Activated CD8-positive, alpha-beta memory T cell treated with anti-CD3 and anti-CD28 coated beads for 4 hours (primary cell): ENCODE data around the gene SIRT5.
A peak's percentile ranks its signal among the peaks of the same experiment; 100 is the strongest.

ENCODE experiments used
- DNase-seq, 2 donors: peaks; one replicate each; pipeline ENCODE4 v3.0.0-alpha.2; 2020; ENCODE audit warnings: low read depth in 2 of 2

Gene SIRT5

GRCh38 chr6:13589801-13590200 is 15.4 kb downstream of the SIRT5 start:
- DNase-seq = no peak

- no peak for DNase-seq
Measured at GRCh38 chr6:13590574-13591153, 16.3 kb downstream of the SIRT5 start.

GRCh38 chr6:13591205-13591921 is 17.0 kb downstream of the SIRT5 start:
- no peak for DNase-seq

- no peak for DNase-seq
Measured at GRCh38 chr6:13593103-13593502, 18.7 kb downstream of the SIRT5 start.

- no peak for DNase-seq
Measured at GRCh38 chr6:13593720-13594119, 19.3 kb downstream of the SIRT5 start.

GRCh38 chr6:13597073-13597472 is 22.7 kb downstream of the SIRT5 start:
- DNase-seq = no peak

GRCh38 chr6:13600036-13600435 is 25.6 kb downstream of the SIRT5 start:
- no peak for DNase-seq

GRCh38 chr6:13604135-13604534 is 29.7 kb downstream of the SIRT5 start:
- no peak for DNase-seq

GRCh38 chr6:13604546-13605416 is 30.4 kb downstream of the SIRT5 start:
- DNase-seq = no peak

GRCh38 chr6:13605634-13606033 is 31.2 kb downstream of the SIRT5 start:
- DNase-seq = no peak

GRCh38 chr6:13611715-13612114 is 37.3 kb downstream of the SIRT5 start:
- no peak for DNase-seq

GRCh38 chr6:13613029-13613594 is 38.7 kb downstream of the SIRT5 start:
- DNase-seq = no peak

GRCh38 chr6:13614126-13614925 is 39.9 kb downstream of the SIRT5 start:
- no peak for DNase-seq

- DNase-seq = peak; percentile 96 to 99
Measured at GRCh38 chr6:13614926-13615791, 40.8 kb downstream of the SIRT5 start, which contains the start of gene NOL7. TSS of gene NOL7 (plus strand) at chr6:13615335. CDS start at chr6:13615359, 24 bp downstream.

- DNase-seq = peak in 1 of 2 donors; percentile 19
Measured at GRCh38 chr6:13615792-13616120, 41.4 kb downstream of the SIRT5 start.

- DNase-seq = no peak
Measured at GRCh38 chr6:13617066-13617465, 42.7 kb downstream of the SIRT5 start.

- DNase-seq = no peak
Measured at GRCh38 chr6:13624871-13625288, 50.5 kb downstream of the SIRT5 start.

- DNase-seq = no peak
Measured at GRCh38 chr6:13629459-13630116, 55.2 kb downstream of the SIRT5 start.

GRCh38 chr6:13630499-13630898 is 56.1 kb downstream of the SIRT5 start:
- DNase-seq = no peak

GRCh38 chr6:13633343-13633742 is 58.9 kb downstream of the SIRT5 start:
- DNase-seq = no peak
